Measurements from ENCODE around the gene CPLX1.
"Not testable (repeated sequence)": the region's sequence is repeated elsewhere in the genome, so short reads cannot be mapped to it uniquely, and the experiment has no call there.

CPLX1 gene

DNA sequence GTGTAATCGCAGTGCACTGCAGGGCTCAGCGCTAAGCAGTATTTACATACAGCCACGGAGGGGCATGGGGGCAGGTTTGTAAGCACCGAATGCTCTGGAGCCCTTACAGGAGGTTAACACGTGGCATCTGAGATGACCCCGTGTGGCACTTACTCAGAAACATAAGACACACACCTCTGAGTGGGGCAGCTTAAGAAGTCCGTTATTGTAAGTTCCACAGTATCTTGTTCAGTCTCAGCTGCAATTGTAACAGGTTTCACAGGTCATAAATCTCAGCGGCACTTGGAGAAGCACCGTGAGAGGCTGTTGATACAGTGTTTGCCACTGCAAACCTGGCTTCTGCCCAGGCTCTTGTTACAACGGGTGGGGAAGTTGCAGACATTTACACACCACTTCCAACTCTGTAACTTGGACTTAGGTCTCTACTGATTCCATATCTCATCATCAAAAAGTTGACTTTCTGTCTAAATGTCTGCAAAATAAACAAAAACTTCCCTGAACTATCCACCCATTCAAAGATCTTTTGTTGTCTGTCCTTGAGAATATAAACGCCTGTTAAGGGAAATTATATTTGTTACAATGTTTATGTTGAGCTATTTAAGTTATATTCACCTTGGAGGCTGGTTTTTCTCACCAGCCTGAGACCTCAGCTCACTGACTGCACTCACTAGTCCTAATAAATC is 10.3 kb downstream of the CPLX1 start:
- no peak for DNase-seq (ENCODE audit: low read depth)

DNA sequence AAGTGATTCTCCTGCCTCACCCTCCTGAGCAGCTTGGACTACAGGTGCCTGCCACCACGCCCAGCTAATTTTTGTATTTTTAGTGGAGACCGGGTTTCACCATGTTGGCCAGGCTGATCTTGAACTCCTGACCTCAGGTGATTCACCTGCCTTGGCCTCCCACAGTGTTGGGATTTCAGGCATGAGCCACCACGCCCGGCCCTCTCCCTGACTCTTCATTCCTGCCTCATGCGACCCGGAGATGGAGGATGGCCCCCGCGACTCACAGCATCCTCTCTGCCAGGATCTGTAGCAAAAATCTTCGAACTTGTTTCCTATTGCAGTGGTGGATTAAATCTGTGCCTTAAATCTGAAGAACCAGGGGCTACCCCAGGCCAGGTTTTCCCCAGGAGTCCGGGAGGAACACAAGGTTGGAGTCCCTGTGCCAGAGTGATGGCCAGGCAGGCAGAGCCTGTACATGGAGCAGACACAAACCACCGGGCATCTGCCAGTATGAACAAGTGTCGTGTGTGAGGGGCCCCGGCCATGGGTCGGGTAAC is 11.5 kb downstream of the CPLX1 start:
- H3K4me3 ChIP-seq (ENCODE audit: low read depth, low read length): no peak overlapping the region
- no peak for DNase-seq (ENCODE audit: low read depth)
- TF ChIP-seq, protein P1, sequence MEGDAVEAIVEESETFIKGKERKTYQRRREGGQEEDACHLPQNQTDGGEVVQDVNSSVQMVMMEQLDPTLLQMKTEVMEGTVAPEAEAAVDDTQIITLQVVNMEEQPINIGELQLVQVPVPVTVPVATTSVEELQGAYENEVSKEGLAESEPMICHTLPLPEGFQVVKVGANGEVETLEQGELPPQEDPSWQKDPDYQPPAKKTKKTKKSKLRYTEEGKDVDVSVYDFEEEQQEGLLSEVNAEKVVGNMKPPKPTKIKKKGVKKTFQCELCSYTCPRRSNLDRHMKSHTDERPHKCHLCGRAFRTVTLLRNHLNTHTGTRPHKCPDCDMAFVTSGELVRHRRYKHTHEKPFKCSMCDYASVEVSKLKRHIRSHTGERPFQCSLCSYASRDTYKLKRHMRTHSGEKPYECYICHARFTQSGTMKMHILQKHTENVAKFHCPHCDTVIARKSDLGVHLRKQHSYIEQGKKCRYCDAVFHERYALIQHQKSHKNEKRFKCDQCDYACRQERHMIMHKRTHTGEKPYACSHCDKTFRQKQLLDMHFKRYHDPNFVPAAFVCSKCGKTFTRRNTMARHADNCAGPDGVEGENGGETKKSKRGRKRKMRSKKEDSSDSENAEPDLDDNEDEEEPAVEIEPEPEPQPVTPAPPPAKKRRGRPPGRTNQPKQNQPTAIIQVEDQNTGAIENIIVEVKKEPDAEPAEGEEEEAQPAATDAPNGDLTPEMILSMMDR (IDR thresholded peaks at IDR 0.05; ENCODE audit: insufficient read depth, low read depth, low read length, missing control alignments): no peak

More for the DNA sequence above, 10.3 kb downstream of the CPLX1 start:
- H3K4me3 ChIP-seq (ENCODE audit: low read depth, low read length): no peak overlapping the region
- TF ChIP-seq, protein P1 (IDR thresholded peaks at IDR 0.05; ENCODE audit: insufficient read depth, low read depth, low read length, missing control alignments): no peak

DNA sequence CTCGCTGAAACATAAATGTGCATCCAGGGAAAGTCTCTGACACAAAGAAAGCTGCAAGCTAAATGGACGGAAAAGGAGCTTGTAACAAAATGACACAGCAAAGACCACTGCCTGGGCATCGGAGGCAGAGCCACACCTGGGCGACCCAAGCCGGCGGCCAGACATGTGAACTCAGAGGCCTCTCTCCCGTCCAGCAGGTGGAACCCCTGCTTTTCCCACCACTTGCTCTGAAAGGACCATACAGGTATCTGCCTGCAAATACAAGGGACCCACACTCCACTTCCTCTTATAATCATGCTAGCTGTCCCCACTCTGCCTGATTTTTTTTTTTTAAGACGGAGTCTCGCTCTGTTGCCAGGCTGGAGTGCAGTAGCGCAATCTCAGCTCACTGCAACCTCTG is 12.0 kb downstream of the CPLX1 start:
- TF ChIP-seq, protein P1 (IDR thresholded peaks at IDR 0.05; ENCODE audit: insufficient read depth, low read depth, low read length, missing control alignments): peak; percentile 23
- DNase-seq (ENCODE audit: low read depth): peak; percentile 35
- H3K4me3 ChIP-seq (ENCODE audit: low read depth, low read length): no peak overlapping the region

DNA sequence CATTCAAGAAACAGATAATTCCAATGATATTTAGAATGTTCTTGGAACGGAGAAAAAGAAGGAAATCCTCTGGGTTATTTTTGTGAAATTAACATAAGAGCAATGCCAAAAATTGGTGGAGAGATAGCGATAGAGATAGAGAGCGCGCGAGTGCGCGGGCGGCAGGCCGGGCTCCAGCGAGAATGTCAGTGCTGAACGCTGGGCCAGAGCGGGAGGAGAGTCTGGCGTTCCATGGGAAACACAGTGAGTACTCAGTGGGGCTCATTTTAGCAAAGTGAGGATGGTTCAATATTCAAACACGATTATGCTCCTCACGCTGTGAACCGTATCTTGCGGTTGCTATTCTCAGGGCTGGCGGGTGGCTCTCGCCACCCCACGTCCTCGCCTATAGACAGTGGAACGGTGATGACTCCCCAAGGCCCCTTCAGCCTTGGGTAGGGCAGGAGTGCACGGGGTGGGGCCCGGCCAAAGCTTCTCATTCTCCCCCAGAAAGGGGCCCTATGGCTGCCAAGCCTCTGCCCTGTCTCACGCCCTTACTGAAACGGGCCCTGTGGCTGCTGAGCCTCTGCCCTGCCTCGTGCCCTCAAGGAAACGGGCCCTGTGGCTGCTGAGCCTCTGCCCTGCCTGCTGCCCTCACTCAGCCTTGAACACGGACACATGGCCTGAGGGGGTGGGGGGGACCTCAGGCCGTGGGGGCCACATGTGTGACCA is 16.9 kb downstream of the CPLX1 start:
- no peak overlapping the region for H3K4me3 ChIP-seq (ENCODE audit: low read depth, low read length)
- no peak for DNase-seq (ENCODE audit: low read depth)
- TF ChIP-seq, protein P1 (IDR thresholded peaks at IDR 0.05; ENCODE audit: insufficient read depth, low read depth, low read length, missing control alignments): no peak

DNA sequence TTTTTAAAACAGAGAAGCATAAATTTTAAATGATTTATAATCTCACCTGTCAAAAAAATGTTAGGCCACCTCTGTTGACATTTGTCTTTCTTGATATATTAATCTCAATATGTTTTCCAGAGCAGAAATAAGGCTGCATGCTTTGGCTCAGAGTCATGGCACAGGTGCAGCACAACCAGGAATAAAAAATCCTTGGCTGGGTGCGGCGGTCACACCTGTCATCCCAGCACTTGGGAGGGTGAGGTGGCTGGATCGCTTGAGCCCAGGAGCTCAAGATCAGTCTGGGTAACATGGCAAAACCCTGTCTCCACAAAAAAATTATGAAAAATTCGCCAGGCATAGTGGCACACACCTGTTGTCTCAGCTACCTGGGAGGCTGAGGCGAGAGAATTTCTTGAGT is 18.1 kb downstream of the CPLX1 start:
- no peak overlapping the region for H3K4me3 ChIP-seq (ENCODE audit: low read depth, low read length)
- TF ChIP-seq, protein P1 (IDR thresholded peaks at IDR 0.05; ENCODE audit: insufficient read depth, low read depth, low read length, missing control alignments): no peak
- DNase-seq (ENCODE audit: low read depth): no peak

DNA sequence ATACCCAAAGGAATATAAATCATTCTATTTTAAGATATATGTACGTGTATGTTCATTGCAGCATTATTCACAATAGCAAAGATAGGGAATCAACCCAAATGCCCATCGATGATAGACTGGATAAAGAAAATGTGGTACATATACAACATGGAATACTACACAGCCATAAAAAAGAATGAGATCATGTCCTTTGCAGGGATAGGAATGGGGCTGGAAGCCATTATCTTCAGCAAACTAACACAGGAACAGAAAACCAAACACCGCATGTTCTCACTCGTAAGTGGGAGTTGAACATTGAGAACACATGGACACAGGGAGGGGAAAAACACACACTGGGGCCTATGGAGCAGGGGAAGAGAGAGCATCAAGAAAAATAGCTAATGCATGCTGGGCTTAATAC is 18.9 kb downstream of the CPLX1 start:
- not testable (repeated sequence) for DNase-seq (ENCODE audit: low read depth); H3K4me3 ChIP-seq (ENCODE audit: low read depth, low read length)

DNA sequence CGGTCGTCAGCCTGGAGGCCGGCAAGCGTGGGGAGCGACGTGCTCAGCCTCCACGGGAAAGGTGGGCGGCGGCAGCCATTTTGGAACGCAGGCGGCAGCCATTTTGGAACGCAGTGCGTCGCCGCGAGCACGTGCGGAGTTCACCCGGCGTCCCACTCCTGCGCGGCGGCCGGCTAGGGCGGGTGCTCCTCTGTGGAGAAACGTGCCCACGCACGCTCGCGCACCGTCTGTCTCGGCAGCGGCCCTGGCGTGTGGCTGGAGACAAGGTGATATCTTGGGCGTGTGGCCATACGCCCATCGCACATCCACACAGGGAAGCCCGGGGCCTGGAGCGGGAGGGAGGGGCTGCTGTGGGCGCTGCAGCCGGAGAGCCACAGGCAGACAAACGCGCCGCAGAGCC is 21.1 kb downstream of the CPLX1 start:
- no peak overlapping the region for H3K4me3 ChIP-seq (ENCODE audit: low read depth, low read length)
- TF ChIP-seq, protein P1 (IDR thresholded peaks at IDR 0.05; ENCODE audit: insufficient read depth, low read depth, low read length, missing control alignments): no peak
- no peak for DNase-seq (ENCODE audit: low read depth)
